Adrenal gland (tissue), 5 donors: Measurements from ENCODE around the gene CCL7.

ENCODE experiments used
- POLR2A ChIP-seq, 2 donors: fragments of 450-650 bp; IDR thresholded peaks; one replicate each; pipeline ENCODE4 v1.6.1; 2017; ENCODE audit warnings: antibody characterized with exemption in 2 of 2, mild to moderate bottlenecking in 2 of 2, moderate library complexity in 1 of 2
- TF ChIP-seq, protein P1 (sequence below), 6 experiments: fragments of 450-650 bp in 4 of 6; fragments of 200-600 bp in 2 of 6; sonication (generic) in 1 of 6; IDR thresholded peaks; 1 replicate in 5 of 6; 2 replicates in 1 of 6; pipeline versions ENCODE4 v1.5.1 to v1.8.0; 2016 to 2021; ENCODE audit warnings: antibody characterized with exemption in 6 of 6, mild to moderate bottlenecking in 2 of 6, moderate library complexity in 1 of 6
- donor health status: DM: no; HTN: no; CAD: no.

DNA sequence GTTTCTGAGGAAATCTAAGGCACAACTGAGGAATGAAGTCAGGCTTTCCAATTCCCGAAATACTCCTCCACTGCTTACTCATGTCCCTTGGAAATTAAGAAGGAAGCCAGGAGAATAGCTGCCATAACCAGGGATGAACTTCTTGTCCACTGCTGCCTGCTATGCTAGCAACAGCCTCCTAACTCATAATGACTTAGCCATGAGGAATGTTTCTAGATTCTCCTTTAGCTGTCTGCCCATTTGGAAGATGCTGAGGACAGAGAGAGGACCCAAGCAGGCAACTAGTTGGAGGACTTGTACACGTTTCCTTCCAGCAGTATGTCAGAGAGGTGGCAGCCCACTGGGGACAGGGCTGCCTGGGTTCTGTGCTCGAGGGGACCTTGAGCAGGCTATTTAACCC, 15.9 kb upstream of the CCL7 start:
- TF ChIP-seq POLR2A (IDR thresholded peaks at IDR 0.05) = no peak
- TF ChIP-seq, protein P1, sequence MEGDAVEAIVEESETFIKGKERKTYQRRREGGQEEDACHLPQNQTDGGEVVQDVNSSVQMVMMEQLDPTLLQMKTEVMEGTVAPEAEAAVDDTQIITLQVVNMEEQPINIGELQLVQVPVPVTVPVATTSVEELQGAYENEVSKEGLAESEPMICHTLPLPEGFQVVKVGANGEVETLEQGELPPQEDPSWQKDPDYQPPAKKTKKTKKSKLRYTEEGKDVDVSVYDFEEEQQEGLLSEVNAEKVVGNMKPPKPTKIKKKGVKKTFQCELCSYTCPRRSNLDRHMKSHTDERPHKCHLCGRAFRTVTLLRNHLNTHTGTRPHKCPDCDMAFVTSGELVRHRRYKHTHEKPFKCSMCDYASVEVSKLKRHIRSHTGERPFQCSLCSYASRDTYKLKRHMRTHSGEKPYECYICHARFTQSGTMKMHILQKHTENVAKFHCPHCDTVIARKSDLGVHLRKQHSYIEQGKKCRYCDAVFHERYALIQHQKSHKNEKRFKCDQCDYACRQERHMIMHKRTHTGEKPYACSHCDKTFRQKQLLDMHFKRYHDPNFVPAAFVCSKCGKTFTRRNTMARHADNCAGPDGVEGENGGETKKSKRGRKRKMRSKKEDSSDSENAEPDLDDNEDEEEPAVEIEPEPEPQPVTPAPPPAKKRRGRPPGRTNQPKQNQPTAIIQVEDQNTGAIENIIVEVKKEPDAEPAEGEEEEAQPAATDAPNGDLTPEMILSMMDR (IDR thresholded peaks at IDR 0.05) = no peak
